Naive thymus-derived CD8-positive, alpha-beta T cell (primary cell): ENCODE measurements around the gene PRLR. TPM values are rescaled to one million over a fixed set of nuclear protein-coding genes. Genes with fewer than 3 reads are reported as not detected.
"Not testable (repeated sequence)": the region's sequence is repeated elsewhere in the genome, so short reads cannot be mapped to it uniquely, and the experiment has no call there.

ENCODE experiments used
- ATAC-seq, 2 donors: fragments of 150-1000 bp; cut with Tn5 transposase in 1 of 2; sonication (Bioruptor Pico), chemical (Tn5 transposase) in 1 of 2; 1 replicate in 1 of 2; 2 replicates in 1 of 2; pipeline ENCODE4 v1.10.0; 2021; ENCODE audit warnings: mild to moderate bottlenecking in 2 of 2, moderate library complexity in 2 of 2
- POLR2A ChIA-PET: fragments of 350-600 bp; sonication (Branson Sonifier 250); formaldehyde crosslinking; loops from one replicate; lab custom pipeline; 2021; ENCODE audit warnings: antibody characterized with exemption; lab: Charles Lee
- DNase-seq, 10 donors: peaks; one replicate each; pipeline versions ENCODE4 v3.0.0 to v3.0.0-alpha.2; 2020 to 2022
- H3K27ac Mint-ChIP-seq, 10 donors: one replicate each; pipeline ENCODE4 v1.8.0; 2020 to 2022; ENCODE audit warnings: mild to moderate bottlenecking in 10 of 10, mixed read lengths in 10 of 10, moderate library complexity in 4 of 10, inconsistent platforms in 1 of 10
- H3K27me3 Mint-ChIP-seq, 5 donors: one replicate each; pipeline ENCODE4 v1.8.0; 2021 to 2022; ENCODE audit warnings: mixed read lengths in 5 of 5
- H3K36me3 Mint-ChIP-seq, 3 donors: one replicate each; pipeline ENCODE4 v1.8.0; 2020 to 2022; ENCODE audit warnings: mixed read lengths in 3 of 3, mild to moderate bottlenecking in 2 of 3, inconsistent platforms in 1 of 3
- H3K4me1 Mint-ChIP-seq, 4 donors: one replicate each; pipeline ENCODE4 v1.8.0; 2021 to 2022; ENCODE audit warnings: mixed read lengths in 4 of 4
- H3K4me3 Mint-ChIP-seq, 10 donors: one replicate each; pipeline ENCODE4 v1.8.0; 2020 to 2022; ENCODE audit warnings: mild to moderate bottlenecking in 10 of 10, mixed read lengths in 10 of 10, moderate library complexity in 6 of 10, inconsistent platforms in 1 of 10
- H3K9me3 Mint-ChIP-seq, 9 donors: one replicate each; pipeline ENCODE4 v1.8.0; 2020 to 2022; ENCODE audit warnings: mixed read lengths in 9 of 9, mild to moderate bottlenecking in 3 of 9, inconsistent platforms in 1 of 9, moderate library complexity in 1 of 9
- polyA plus RNA-seq, 3 donors: library from polyadenylated mRNA; unstranded; fragments of 300-500 nt; fragmentation: Illumina TruSeq; gene quantifications; one replicate each; pipeline ENCODE4 v1.2.3, GENCODE V29; 2021
- total RNA-seq, 8 experiments: library from RNA in 2 of 8; stranded (reverse) in 2 of 8; gene quantifications; one replicate each; pipeline ENCODE4 v1.2.3 and lab custom pipeline; 2021 to 2026

Gene PRLR
- total and polyA plus RNA-seq, 5 experiments from 2014 or later, result not detected

- DNase-seq (no peak), ATAC-seq (no peak)
- H3K9me3 Mint-ChIP-seq, result peaks cover 0 to 5% (median 0%) of the 10 kb centered on the region in 9 donors
- no peak overlapping the region for H3K4me3 Mint-ChIP-seq
- peaks cover 0 to 8% (median 2%) of the 10 kb centered on the region in 4 donors for H3K4me1 Mint-ChIP-seq
- H3K36me3 Mint-ChIP-seq, result no peaks in the 10 kb centered on the region
- peaks cover 4 to 19% (median 9%) of the 10 kb centered on the region in 5 donors for H3K27me3 Mint-ChIP-seq
- H3K27ac Mint-ChIP-seq, result no peak overlapping the region
- POLR2A ChIA-PET, result no interaction called here
Observed at GRCh38 chr5:35246411-35246810, 16.1 kb upstream of the PRLR start.

- DNase-seq, H3K4me1 Mint-ChIP-seq, POLR2A ChIA-PET, H3K4me3 Mint-ChIP-seq, H3K27ac Mint-ChIP-seq, H3K9me3 Mint-ChIP-seq, ATAC-seq, H3K36me3 Mint-ChIP-seq: not testable (repeated sequence)
- H3K27me3 Mint-ChIP-seq, result peaks cover 3 to 19% (median 7%) of the 10 kb centered on the region in 5 donors
Observed at GRCh38 chr5:35245371-35245770, 15.1 kb upstream of the PRLR start.

- H3K27me3 Mint-ChIP-seq, result peaks cover 2 to 19% (median 7%) of the 10 kb centered on the region in 5 donors
- ATAC-seq, result no peak
- peaks cover 0 to 1% (median under 1%) of the 10 kb centered on the region in 4 donors for H3K4me1 Mint-ChIP-seq
- no peak for DNase-seq
- no peaks in the 10 kb centered on the region for H3K36me3 Mint-ChIP-seq
- peaks cover 0 to 2% (median 0%) of the 10 kb centered on the region in 9 donors for H3K9me3 Mint-ChIP-seq
- H3K27ac Mint-ChIP-seq, result no peak overlapping the region
- POLR2A ChIA-PET, result no interaction called here
- no peak overlapping the region for H3K4me3 Mint-ChIP-seq
Observed at GRCh38 chr5:35244171-35244570, 13.9 kb upstream of the PRLR start.

GRCh38 chr5:35242702-35243258, 12.5 kb upstream of the PRLR start:
- Mint-ChIP-seq H3K27me3 (peaks cover 2 to 20% (median 6%) of the 10 kb centered on the region in 5 donors), H3K4me1 (no peaks in the 10 kb centered on the region), H3K9me3 (peaks cover 0 to 1% (median 0%) of the 10 kb centered on the region in 9 donors), H3K4me3 (no peak overlapping the region), H3K27ac (no peak overlapping the region), H3K36me3 (no peaks in the 10 kb centered on the region)
- DNase-seq (no peak), ATAC-seq (no peak)
- POLR2A ChIA-PET, result no interaction called here

GRCh38 chr5:35240892-35241291, 10.6 kb upstream of the PRLR start:
- Mint-ChIP-seq H3K27me3 (peaks cover 2 to 25% (median 7%) of the 10 kb centered on the region in 5 donors), H3K4me1 (no peaks in the 10 kb centered on the region), H3K4me3 (no peak overlapping the region), H3K27ac (no peak overlapping the region), H3K9me3 (peaks cover 0 to 6% (median 0%) of the 10 kb centered on the region in 9 donors), H3K36me3 (peaks cover 0 to 4% (median 0%) of the 10 kb centered on the region in 3 donors)
- POLR2A ChIA-PET, result no interaction called here
- ATAC-seq (no peak), DNase-seq (no peak)

GRCh38 chr5:35239911-35240610, 9.8 kb upstream of the PRLR start:
- H3K27me3 Mint-ChIP-seq, result peaks cover 2 to 23% (median 7%) of the 10 kb centered on the region in 5 donors
- H3K4me3 Mint-ChIP-seq, result no peak overlapping the region
- H3K27ac Mint-ChIP-seq, result no peak overlapping the region
- ATAC-seq, result no peak
- no peaks in the 10 kb centered on the region for H3K4me1 Mint-ChIP-seq
- POLR2A ChIA-PET, result no interaction called here
- H3K36me3 Mint-ChIP-seq, result peaks cover 0 to 4% (median 0%) of the 10 kb centered on the region in 3 donors
- DNase-seq, result no peak
- peaks cover 0 to 6% (median 0%) of the 10 kb centered on the region in 9 donors for H3K9me3 Mint-ChIP-seq

- ATAC-seq, result no peak
- H3K27ac Mint-ChIP-seq, result no peak overlapping the region
- H3K36me3 Mint-ChIP-seq, result peaks cover 0 to 4% (median 0%) of the 10 kb centered on the region in 3 donors
- no peaks in the 10 kb centered on the region for H3K4me1 Mint-ChIP-seq
- peaks cover 0 to 6% (median 0%) of the 10 kb centered on the region in 9 donors for H3K9me3 Mint-ChIP-seq
- DNase-seq, result no peak
- POLR2A ChIA-PET, result no interaction called here
- no peak overlapping the region for H3K4me3 Mint-ChIP-seq
- H3K27me3 Mint-ChIP-seq, result peaks cover under 1 to 18% (median 3%) of the 10 kb centered on the region in 5 donors
Observed at GRCh38 chr5:35239476-35239875, 9.2 kb upstream of the PRLR start.

- Mint-ChIP-seq H3K9me3 (peaks cover 0 to 6% (median 0%) of the 10 kb centered on the region in 9 donors), H3K27me3 (peaks cover 4 to 20% (median 8%) of the 10 kb centered on the region in 5 donors), H3K36me3 (peaks cover 0 to 4% (median 0%) of the 10 kb centered on the region in 3 donors), H3K4me1 (no peaks in the 10 kb centered on the region), H3K4me3 (no peak overlapping the region), H3K27ac (no peak overlapping the region)
- POLR2A ChIA-PET, result no interaction called here
- ATAC-seq, result no peak
- DNase-seq, result no peak
Observed at GRCh38 chr5:35237580-35238376, 7.5 kb upstream of the PRLR start.

- H3K27ac Mint-ChIP-seq, result no peak overlapping the region
- ATAC-seq, result no peak
- POLR2A ChIA-PET, result no interaction called here
- H3K9me3 Mint-ChIP-seq, result peaks cover 0 to 6% (median 0%) of the 10 kb centered on the region in 9 donors
- no peak for DNase-seq
- H3K4me1 Mint-ChIP-seq, result no peaks in the 10 kb centered on the region
- peaks cover 6 to 26% (median 17%) of the 10 kb centered on the region in 5 donors for H3K27me3 Mint-ChIP-seq
- H3K4me3 Mint-ChIP-seq, result no peak overlapping the region
- H3K36me3 Mint-ChIP-seq, result peaks cover 0 to 4% (median 0%) of the 10 kb centered on the region in 3 donors
Observed at GRCh38 chr5:35236770-35237169, 6.5 kb upstream of the PRLR start.

GRCh38 chr5:35233601-35234000, 3.3 kb upstream of the PRLR start:
- peaks cover 6 to 17% (median 12%) of the 10 kb centered on the region in 4 donors for H3K4me1 Mint-ChIP-seq
- H3K4me3 Mint-ChIP-seq, result no peak overlapping the region
- H3K27ac Mint-ChIP-seq, result no peak overlapping the region
- peaks cover 0 to 6% (median 0%) of the 10 kb centered on the region in 9 donors for H3K9me3 Mint-ChIP-seq
- peaks cover 0 to 4% (median 2%) of the 10 kb centered on the region in 3 donors for H3K36me3 Mint-ChIP-seq
- POLR2A ChIA-PET, result no interaction called here
- DNase-seq (no peak), ATAC-seq (no peak)
- peaks cover 19 to 54% (median 43%) of the 10 kb centered on the region in 5 donors for H3K27me3 Mint-ChIP-seq

GRCh38 chr5:35233121-35233520, 2.8 kb upstream of the PRLR start:
- POLR2A ChIA-PET, result no interaction called here
- Mint-ChIP-seq H3K9me3 (peaks cover 0 to 6% (median 0%) of the 10 kb centered on the region in 9 donors), H3K4me3 (no peak overlapping the region), H3K4me1 (peaks cover 6 to 17% (median 12%) of the 10 kb centered on the region in 4 donors), H3K36me3 (peaks cover 0 to 4% (median 2%) of the 10 kb centered on the region in 3 donors), H3K27ac (peak overlapping the region in 1 of 10 donors; percentile 56), H3K27me3 (peaks cover 21 to 59% (median 45%) of the 10 kb centered on the region in 5 donors)
- ATAC-seq (no peak), DNase-seq (no peak)

- H3K4me3 Mint-ChIP-seq, result no peak overlapping the region
- H3K27me3 Mint-ChIP-seq, result peaks cover 31 to 69% (median 52%) of the 10 kb centered on the region in 5 donors
- H3K4me1 Mint-ChIP-seq, result peaks cover 6 to 17% (median 12%) of the 10 kb centered on the region in 4 donors
- POLR2A ChIA-PET, result no interaction called here
- peaks cover 0 to 2% (median 0%) of the 10 kb centered on the region in 3 donors for H3K36me3 Mint-ChIP-seq
- H3K27ac Mint-ChIP-seq, result no peak overlapping the region
- DNase-seq (no peak), ATAC-seq (no peak)
- H3K9me3 Mint-ChIP-seq, result peaks cover 0 to 2% (median 0%) of the 10 kb centered on the region in 9 donors
Observed at GRCh38 chr5:35232124-35232523, 1.8 kb upstream of the PRLR start.
